ENCODE data around the gene MNAT1.
A peak's percentile ranks its signal among the peaks of the same experiment; 100 is the strongest.
"Not testable (repeated sequence)": the region's sequence is repeated elsewhere in the genome, so short reads cannot be mapped to it uniquely, and the experiment has no call there.

MNAT1 gene

DNA sequence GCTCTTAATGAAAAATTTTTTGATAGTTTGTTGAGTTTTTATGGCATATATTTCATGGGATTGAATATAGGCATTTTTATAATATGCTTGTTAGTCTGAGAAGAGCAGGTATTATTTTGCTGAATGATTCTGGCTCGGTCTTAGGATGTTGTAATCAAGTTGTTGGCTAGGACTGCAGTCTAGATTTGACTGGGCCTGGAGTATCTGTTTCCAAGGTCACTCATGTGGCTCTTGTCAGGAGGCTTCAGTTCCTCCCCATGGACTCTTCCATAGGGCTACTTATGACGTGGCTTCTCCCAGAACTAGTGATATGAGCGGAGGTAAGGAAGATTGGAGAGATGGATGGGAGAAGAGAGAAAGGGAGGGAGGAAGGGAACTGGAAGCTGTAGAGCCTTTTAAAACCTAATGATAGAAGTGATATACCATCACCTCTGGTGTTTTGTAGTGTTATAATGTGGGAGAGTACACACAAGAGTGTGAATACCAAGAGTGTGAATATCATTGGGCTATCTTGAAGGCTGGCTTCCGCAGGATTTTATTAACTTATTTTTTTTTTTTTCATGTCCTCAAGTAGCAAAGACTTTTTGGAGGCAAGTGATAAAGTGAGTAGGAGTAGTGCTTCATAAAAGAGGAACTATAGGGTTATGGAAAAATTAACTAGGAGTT is 4.4 kb downstream of the MNAT1 start:
- DNase-seq (ENCODE audit: low read depth), result no peak

DNA sequence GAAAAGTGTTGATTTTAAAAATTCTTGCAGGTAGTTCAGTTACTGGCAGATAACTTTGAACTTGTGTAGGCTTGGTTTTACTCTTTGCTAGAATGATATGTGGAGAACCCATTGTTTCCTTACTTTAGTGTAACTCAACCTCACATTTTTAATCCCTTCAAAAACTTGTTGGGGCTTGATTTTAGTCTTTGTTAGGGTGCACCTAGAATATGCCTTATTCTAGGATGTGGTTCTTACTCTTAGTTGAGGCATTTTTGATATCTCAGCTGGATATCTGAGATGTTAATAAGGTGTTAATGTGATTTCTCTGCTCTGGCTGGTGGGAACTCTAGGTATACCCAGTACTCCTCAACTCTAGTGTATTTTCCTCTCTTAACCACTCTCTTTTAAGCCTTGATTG is 10.0 kb downstream of the MNAT1 start:
- no peak for DNase-seq (ENCODE audit: low read depth)

DNA sequence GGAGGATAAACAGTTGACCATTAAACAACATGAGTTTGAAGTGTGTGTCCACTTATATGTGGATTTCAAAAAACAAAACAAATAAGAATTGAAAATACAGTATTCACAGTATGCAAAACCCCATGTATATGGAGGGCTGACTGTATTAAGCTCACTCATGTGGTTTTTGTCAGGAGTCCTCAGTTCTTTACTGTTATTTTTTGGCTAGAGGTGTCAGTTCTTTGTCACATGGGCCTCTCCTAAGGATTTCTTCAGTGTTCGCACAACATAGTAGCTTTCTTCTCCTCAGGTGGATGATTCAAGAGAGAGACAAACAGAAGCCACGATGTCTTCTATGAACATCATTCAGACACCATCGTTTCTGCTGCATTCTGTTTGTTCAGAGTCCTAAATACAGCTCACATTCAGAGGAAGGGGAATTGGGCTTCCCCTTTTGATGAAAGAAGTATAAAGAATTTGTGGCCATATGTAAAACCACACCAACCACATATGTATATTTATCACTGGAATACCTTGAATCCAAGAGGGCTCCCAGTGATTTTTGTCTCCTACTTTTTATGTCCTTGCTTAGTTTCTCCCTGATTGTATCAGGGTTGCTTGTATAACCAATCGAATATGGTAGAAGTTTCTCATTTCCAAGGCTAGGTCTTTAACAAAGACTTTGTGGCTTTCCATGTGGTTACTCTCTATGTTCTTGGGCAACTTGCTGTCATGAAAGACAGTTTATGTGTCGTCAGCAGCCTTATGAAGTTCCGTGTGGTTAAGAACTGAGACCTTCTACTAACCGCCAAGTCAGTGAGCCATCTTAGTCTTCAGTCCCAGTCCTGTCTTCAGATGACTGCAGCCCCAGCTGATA is 18.9 kb downstream of the MNAT1 start:
- peak; percentile 50 for DNase-seq (ENCODE audit: low read depth)

DNA sequence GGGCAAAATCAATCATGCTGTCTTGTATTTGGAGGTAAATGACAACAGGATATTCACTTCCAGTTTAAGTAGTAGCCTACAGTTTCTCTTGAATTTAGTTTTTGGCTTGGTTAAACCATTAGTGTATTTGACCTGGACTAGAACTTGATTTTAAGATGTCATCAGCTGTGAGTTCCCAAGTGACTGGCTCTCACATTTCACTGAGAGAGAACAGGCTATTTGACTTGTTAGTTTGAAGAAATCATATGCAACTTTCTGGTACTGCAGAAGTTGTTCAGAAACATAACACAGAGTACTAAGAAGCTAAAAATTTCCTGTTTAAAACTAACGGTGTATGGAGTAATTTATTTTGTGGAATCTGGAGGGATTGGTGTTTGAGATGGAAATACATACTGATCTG is 22.3 kb downstream of the MNAT1 start:
- DNase-seq (ENCODE audit: low read depth), result no peak

DNA sequence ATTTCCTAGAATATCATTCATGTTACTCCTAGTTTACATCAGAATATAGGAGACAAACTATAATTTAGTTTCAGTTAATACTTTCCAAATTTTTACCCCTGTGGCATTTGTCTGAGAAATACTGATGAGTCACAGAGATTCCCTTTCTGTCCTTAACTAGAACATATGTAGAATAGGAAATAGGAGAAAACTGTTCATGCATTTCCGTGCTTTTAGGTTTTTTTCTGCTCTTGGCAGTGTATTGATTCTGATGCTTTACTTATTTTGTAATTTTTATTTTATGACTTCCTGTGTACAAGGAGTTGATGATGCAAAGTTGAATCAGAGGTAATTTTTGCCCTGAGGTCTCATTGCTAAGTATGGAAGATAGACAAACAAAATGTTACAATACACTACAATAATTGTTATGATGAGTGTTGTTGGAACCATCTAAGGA is 23.0 kb downstream of the MNAT1 start:
- no peak for DNase-seq (ENCODE audit: low read depth)

DNA sequence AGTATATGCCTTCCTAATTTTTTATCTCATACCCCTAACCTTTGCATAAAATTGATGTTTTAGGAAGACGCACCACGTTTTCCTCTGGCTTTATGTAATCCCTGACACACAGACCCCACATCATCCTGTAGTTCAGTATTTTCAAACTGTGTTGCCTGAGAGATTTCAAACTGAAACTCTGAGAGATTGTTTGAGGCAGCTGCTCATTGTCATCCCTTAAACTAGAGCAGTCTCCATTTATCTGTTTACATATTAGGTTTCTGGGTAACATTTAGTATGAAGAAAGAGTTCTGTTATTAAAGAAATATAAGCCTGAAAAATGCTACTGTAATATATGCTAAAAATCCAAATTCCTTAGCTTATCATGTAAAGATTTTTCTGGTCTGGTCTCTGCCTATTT is 24.3 kb downstream of the MNAT1 start:
- no peak for DNase-seq (ENCODE audit: low read depth)

DNA sequence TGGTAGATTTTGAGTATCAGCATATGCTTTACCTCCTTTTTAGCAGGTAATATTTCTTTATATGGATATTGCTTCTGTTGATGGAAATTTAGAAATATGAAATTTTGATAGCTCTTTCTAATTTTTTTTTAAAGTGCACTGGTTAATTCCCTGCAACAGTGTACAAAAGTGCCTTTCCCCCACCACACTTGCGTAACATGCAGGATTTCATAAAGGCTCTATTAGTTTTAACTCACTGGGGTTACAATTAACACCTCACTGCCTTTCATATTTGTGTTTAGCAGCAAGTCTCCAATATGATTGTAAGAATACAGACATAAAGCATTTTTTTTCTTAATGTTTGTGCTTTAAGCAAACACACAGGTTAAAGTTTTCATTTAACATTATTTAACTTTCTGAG is 25.6 kb downstream of the MNAT1 start:
- no peak for DNase-seq (ENCODE audit: low read depth)

DNA sequence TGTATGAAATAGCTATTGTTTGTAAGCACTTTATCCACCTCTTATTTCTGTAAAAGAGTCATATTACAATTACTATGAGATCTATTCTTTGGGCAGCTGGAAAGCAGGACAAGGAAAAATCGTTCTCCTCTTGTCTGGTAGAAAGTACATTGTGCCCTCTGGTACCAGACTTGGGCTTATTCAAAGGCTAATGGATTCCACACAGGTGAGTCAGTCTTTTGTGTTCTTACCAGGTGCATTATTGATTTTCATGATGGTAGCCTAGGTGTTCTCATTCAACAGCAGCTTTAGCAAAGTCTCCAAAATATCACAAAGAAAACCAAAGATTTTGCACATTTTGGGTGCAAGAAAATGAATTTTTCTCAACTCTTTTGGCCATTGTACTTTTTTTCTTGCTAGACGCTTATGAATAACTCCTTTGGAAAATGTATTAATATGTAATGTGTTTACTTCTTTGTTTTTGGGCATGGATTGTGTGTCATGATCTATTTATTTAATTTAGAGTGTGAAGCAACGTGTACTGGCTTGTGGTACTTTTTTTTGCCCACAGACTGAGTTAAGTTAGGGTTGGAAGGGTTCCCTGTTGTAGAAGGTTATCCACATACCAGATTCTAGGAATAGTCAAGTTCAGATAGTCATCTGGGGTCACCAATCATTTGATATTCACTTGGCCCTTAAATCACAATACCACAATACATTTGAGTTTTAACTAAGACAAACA is 26.2 kb downstream of the MNAT1 start:
- no peak for DNase-seq (ENCODE audit: low read depth)

DNA sequence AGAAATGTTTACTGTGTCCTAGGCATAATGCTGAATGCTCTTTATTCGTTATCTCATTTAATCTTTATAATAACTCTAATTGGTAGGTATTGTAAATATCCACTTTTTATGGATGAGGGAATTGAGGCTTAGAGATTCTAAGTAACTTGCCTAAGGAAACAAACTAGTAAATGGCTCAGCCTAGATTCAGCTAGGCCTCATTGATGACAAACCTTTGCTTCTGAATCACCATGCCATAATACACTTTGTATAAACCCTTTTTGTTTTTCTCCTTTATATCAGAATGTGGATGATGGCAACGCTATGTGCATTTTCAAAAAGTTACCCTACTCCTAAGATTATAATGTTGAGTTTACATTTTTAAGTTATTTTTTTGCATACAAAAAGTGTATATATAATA is 34.0 kb downstream of the MNAT1 start:
- no peak for DNase-seq (ENCODE audit: low read depth)

DNA sequence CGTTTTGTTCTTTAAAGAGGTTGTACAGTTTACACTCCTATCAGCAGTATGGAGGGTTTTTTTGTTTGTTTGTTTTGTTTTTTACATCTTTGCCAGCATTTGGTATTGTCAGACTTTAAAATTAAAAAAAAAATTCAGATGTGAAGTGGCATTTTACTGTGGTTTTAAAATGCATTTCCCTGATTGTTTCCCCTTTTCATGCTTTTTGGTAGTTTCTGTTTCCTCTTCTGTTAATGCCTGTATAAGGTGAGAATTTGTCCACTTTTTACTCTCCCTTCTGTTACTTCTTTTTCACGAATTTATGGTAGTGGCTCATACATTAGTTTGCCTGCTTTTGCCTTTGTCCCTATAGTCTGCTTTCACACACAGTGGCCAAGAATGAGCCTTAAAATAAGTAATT is 36.6 kb downstream of the MNAT1 start:
- no peak for DNase-seq (ENCODE audit: low read depth)

DNA sequence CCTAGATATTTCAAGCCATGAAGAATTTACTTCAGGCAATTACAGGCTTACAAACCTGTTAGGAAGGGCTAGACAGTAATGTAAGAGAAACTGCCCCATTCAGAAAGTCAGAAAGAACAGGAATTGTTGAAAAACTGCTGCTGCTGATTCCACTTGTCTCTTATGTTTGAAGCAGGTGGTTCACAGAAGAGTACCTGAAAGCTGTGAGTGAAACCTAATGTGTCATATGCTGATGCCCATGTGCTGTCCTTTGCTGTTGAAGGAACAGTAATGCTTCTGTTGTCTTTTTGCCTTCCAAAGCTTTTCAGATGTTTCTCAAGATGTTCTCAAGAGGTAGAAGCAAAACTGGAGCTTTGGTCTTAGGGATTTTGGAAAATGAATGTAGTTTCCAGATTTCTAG is 39.0 kb downstream of the MNAT1 start:
- DNase-seq (ENCODE audit: low read depth), result no peak

DNA sequence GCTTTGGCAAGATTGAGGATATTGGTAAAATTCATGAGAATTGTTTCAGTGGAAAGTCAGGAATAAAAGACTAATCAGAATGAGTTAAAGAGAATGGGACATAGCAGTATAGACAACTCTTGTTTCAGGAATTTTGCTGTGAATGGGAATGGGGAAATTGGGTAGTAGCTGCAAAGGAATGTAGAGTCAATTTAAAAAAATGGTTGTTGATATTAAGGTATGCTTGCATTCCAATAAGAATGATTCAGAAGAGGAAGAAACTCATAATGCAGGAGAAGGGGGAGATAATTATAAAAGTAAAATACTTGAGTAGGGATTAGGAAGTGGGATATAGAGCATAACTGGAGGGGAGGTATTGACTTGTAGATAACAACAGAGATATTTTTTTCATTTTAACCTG is 40.7 kb downstream of the MNAT1 start:
- DNase-seq (ENCODE audit: low read depth), result no peak

DNA sequence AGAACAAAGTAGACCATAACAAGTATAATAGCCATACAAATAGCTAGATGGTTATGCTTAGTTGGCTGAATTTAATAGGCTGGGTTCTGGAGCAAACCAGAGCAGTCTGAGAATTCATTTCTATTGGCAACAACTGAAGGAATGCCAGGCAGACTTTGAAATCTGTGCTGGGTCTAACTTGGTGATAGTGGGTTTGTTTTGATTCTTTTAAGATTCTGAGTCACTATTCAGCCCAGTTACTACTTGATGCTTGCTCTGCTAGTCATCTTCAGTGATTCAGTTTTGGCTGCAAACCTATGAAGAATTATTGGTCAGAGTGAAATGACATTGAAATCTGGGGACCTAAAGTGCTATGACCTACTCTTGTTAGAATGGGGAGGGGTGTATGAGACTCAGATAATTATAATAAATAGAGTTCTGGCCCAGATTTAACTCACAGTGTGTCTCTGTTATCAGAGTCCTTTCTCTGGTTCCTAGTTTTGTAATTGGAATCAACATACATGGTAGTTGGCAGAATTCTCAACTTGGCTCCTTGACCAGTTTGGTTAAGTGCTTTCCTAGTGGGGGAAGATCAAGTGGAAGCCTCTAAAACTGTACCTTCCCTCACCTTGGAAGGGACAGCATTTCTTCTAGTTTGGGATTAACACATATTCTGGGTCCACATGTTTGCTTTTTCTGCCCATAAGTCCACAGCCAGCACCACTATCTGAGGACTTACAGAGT is 43.5 kb downstream of the MNAT1 start:
- no peak for DNase-seq (ENCODE audit: low read depth)

DNA sequence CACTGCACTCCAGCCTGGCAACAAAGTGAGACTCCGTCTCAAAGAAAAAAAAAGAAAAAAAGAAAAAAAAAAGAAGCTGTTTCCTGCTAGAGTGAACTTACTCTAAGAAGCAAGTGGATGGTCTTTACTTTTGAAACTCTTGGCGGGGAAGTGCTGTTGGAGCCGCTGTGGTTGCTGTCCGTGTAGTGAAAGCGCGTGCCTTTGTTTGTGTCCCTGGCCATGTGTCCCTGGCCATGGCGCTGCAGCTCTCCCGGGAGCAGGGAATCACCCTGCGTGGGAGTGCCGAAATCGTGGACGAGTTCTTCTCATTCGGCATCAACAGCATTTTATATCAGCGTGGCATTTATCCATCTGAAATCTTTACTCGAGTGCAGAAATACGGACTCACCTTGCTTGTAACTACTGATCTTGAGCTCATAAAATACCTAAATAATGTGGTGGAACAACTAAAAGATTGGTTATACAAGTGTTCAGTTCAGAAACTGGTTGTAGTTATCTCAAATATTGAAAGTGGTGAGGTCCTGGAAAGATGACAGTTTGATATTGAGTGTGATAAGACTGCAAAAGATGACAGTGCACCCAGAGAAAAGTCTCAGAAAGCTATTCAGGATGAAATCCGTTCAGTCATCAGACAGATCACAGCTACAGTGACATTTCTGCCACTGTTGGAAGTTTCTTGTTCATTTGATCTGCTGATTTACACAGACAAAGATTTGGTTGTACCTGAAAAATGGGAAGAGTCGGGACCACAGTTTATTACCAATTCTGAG is 45.4 kb downstream of the MNAT1 start:
- DNase-seq (ENCODE audit: low read depth), result not testable (repeated sequence)

DNA sequence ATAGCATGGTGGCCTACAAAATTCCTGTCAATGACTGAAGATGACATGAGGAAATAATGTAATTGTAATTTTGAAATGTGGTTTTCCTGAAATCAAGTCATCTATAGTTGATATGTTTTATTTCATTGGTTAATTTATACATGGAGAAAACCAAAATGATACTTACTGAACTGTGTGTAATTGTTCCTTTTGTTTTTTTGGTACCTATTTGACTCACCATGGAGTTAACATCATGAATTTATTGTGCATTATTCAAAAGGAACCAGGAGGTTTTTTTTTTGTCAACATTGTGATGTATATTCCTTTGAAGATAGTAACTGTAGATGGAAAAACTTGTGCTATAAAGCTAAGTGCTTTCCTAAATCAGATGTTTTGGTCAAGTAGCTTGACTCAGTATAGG is 46.0 kb downstream of the MNAT1 start:
- not testable (repeated sequence) for DNase-seq (ENCODE audit: low read depth)

DNA sequence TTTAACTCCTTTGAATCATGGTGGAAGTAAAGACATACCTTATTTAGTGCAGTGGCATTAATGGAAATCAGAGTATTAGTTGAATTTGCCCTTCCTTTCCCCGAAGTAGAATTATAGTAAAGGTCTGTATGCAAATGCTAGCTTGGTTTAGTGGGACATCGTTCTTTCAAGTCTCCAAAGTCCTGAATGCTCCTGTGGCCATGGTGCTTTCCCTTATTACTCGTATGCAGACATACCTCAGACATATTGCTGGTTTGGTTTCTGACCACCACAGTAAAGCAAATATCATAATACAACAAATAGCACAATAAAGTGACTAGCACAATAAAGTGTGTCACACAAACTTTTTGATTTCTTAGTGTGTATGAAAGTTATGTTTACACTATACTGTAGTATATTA is 52.3 kb downstream of the MNAT1 start:
- no peak for DNase-seq (ENCODE audit: low read depth)

DNA sequence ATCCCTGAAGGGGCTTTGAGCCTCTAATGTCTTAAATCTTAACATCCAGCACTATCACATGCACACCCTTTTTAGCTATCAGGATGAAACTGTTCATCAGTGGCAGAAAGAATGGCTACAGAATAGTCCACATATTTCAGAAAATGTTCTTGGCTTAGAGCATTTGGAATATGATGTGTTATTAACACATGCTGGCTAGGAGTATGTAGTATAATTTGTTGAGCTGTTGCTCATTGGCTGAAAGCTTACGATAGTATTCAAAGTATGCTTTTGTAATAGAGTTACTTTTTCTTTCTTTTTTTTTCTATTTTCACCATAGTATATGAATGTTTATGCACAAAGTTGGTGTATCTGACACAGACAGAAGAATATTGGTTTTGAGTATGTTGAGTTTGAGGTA is 55.1 kb downstream of the MNAT1 start:
- DNase-seq (ENCODE audit: low read depth), result no peak

DNA sequence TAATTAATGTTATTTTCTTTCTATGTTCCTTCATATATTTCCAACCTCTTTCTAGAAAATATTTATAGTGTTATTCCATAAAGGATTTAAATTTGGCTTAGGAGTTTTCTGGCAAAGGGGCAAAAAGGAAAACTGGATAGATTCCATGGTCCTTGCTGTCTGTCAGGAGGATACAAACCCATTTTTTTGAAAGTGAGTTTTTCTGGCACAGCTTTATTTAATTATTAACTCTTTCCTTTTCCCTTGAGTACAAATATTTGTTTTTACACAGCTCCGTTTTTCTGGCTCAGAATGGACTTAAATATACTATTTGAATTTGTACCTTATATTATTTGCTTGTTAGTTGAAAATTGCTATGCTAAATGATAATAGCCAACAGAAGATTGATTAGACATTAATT is 56.3 kb downstream of the MNAT1 start:
- DNase-seq (ENCODE audit: low read depth), result no peak

DNA sequence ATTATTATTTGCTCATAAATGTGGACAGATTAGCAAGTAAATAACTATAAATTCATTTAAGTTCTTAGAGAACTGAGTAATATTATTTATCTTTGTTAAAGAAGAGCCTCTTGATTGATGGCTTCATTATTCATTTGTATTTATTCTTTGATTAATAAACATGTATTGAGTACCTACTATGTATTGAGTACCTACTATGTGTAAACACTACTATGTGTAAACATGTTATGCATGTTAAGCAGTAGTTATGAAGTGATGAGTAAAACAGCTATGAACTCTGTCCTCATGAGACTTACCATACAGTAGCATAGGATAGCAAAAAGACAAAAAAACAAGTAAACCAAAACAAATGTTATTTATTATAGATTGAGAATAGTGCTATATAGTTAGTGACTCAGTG is 61.9 kb downstream of the MNAT1 start:
- DNase-seq (ENCODE audit: low read depth), result no peak

DNA sequence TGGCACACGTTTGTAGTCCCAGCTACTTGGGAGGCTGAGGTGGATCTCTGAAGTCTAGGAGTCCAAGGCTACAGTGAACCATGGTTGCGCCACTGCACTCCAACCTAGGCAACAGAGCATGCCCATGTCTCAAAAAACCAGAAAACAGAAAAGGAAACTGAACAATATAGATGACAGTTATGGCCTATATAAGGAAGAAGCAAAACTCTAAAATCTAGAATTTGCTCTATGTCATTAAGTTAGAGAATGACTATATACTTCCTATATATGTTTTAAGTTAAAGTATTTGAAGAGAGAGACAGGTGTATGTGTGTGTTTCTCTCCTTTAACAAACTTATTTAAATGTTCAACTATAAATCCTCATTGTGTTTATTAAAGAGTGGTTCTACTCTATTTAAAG is 65.8 kb downstream of the MNAT1 start:
- DNase-seq (ENCODE audit: low read depth), result no peak

DNA sequence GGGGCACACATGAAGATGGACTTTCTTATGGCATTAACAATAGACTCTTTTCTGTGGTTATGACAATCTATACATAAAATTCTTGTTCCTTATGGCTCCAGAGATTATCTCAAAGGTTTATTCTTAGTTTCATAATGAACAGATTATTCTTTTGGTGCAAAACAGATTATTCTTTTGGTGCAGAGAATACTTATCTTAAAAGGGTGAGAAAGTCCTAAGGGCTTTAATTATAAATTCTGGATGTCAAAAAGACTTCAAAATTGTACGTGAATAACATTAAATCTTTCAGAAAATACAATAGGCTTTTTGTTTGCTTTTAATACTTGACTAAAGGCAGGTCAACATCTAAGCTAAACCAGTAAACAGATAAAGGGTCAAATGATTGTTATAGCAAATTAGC is 69.3 kb downstream of the MNAT1 start:
- DNase-seq (ENCODE audit: low read depth), result no peak
